CD14-positive monocyte (primary cell): Measurements from ENCODE around the gene TCF7. TPM values are rescaled to one million over a fixed set of nuclear protein-coding genes. Genes with fewer than 3 reads are reported as not detected.

Experiments
- DNase-seq, 3 donors: peaks; one replicate each; pipeline ENCODE4 v3.0.0-alpha.2; 2011 to 2022
- H2AFZ ChIP-seq: 2 replicates; pipeline ENCODE4 v1.6.0; 2012; ENCODE audit warnings: mild to moderate bottlenecking, low read depth, low read length, inconsistent platforms; ENCODE audit not compliant: insufficient read depth, poor library complexity, severe bottlenecking
- H3K27ac ChIP-seq, 2 donors: 1 replicate in 1 of 2; 2 replicates in 1 of 2; pipeline ENCODE4 v1.5.1; 2012 to 2013; ENCODE audit warnings: low read length in 2 of 2, control low read depth in 1 of 2, inconsistent platforms in 1 of 2, low read depth in 1 of 2, mild to moderate bottlenecking in 1 of 2
- H3K27me3 ChIP-seq, 2 donors: one replicate each; pipeline versions ENCODE4 v1.6.0 to v1.6.1; 2011 to 2013; ENCODE audit warnings: low read length in 2 of 2; ENCODE audit not compliant: control insufficient read depth in 2 of 2, insufficient read depth in 2 of 2
- H3K36me3 ChIP-seq, 2 donors: replicated peaks in 1 of 2; 1 replicate in 1 of 2; 2 replicates in 1 of 2; pipeline versions ENCODE4 v1.5.1 to v1.6.1; 2012 to 2013; ENCODE audit warnings: low read length in 2 of 2, control low read depth in 1 of 2, inconsistent platforms in 1 of 2, mild to moderate bottlenecking in 1 of 2; ENCODE audit not compliant: insufficient read depth in 2 of 2, control insufficient read depth in 1 of 2
- H3K4me1 ChIP-seq, 2 donors: 1 replicate in 1 of 2; 2 replicates in 1 of 2; pipeline versions ENCODE4 v1.5.1 to v1.6.1; 2012 to 2013; ENCODE audit warnings: low read length in 2 of 2, control low read depth in 1 of 2, inconsistent platforms in 1 of 2, mild to moderate bottlenecking in 1 of 2, moderate library complexity in 1 of 2; ENCODE audit not compliant: insufficient read depth in 2 of 2, control insufficient read depth in 1 of 2
- H3K4me2 ChIP-seq: replicated peaks from 2 replicates; pipeline ENCODE3; 2012; ENCODE audit warnings: low read length, moderate library complexity, mild to moderate bottlenecking; ENCODE audit not compliant: poor library complexity, severe bottlenecking; ENCODE audit errors: extremely low read depth
- H3K4me3 ChIP-seq, 3 experiments: fragments of 200-600 bp in 1 of 3; sonication (generic) in 1 of 3; replicated peaks in 1 of 3; 1 replicate in 2 of 3; 2 replicates in 1 of 3; pipeline ENCODE4 v1.5.1; 2011 to 2013; ENCODE audit warnings: low read length in 3 of 3, mild to moderate bottlenecking in 3 of 3, control low read depth in 2 of 3, low read depth in 2 of 3, inconsistent platforms in 1 of 3, moderate library complexity in 1 of 3
- H3K79me2 ChIP-seq: 2 replicates; pipeline ENCODE4 v1.6.0; 2012; ENCODE audit warnings: mild to moderate bottlenecking, control low read depth, inconsistent platforms, low read length, moderate library complexity; ENCODE audit not compliant: insufficient read depth
- H3K9ac ChIP-seq: 2 replicates; pipeline ENCODE4 v1.6.0; 2017; ENCODE audit warnings: low read length, mild to moderate bottlenecking; ENCODE audit not compliant: insufficient read depth, poor library complexity, severe bottlenecking
- H3K9me3 ChIP-seq, 2 donors: replicated peaks in 1 of 2; 1 replicate in 1 of 2; 2 replicates in 1 of 2; pipeline versions ENCODE4 v1.5.1 to v1.6.1; 2012 to 2013; ENCODE audit warnings: low read length in 2 of 2, control low read depth in 1 of 2; ENCODE audit not compliant: control insufficient read depth in 1 of 2, insufficient read depth in 1 of 2
- H4K20me1 ChIP-seq: 2 replicates; pipeline ENCODE4 v1.6.0; 2012; ENCODE audit warnings: mild to moderate bottlenecking, low read length, control low read depth, moderate library complexity; ENCODE audit not compliant: insufficient read depth
- H3K27ac Mint-ChIP-seq, 7 donors: one replicate each; pipeline ENCODE4 v1.8.0; 2020; ENCODE audit warnings: mild to moderate bottlenecking in 7 of 7, mixed read lengths in 7 of 7, moderate library complexity in 6 of 7, inconsistent platforms in 2 of 7
- H3K27me3 Mint-ChIP-seq, 3 donors: one replicate each; pipeline ENCODE4 v1.8.0; 2021 to 2022; ENCODE audit warnings: low read depth in 3 of 3, mild to moderate bottlenecking in 3 of 3, mixed read lengths in 3 of 3, moderate library complexity in 3 of 3, inconsistent platforms in 1 of 3
- H3K36me3 Mint-ChIP-seq, 2 donors: one replicate each; pipeline ENCODE4 v1.8.0; 2020; ENCODE audit warnings: mixed read lengths in 2 of 2, inconsistent platforms in 1 of 2, mild to moderate bottlenecking in 1 of 2
- H3K4me1 Mint-ChIP-seq: one replicate; pipeline ENCODE4 v1.8.0; 2020; ENCODE audit warnings: mild to moderate bottlenecking, mixed read lengths
- H3K4me3 Mint-ChIP-seq, 2 donors: one replicate each; pipeline ENCODE4 v1.8.0; 2020; ENCODE audit warnings: mild to moderate bottlenecking in 2 of 2, mixed read lengths in 2 of 2, moderate library complexity in 1 of 2
- H3K9me3 Mint-ChIP-seq, 7 donors: one replicate each; pipeline ENCODE4 v1.8.0; 2020 to 2022; ENCODE audit warnings: mixed read lengths in 7 of 7, mild to moderate bottlenecking in 6 of 7, moderate library complexity in 6 of 7, inconsistent platforms in 2 of 7
- CTCF ChIP-seq: fragments of 200-600 bp; IDR thresholded peaks from one replicate; pipeline ENCODE4 v1.8.0; 2022; ENCODE audit warnings: antibody characterized with exemption, mild to moderate bottlenecking
- WGBS: methylation state at CpG from one replicate; pipeline ENCODE4 v1.1.5; 2013; ENCODE audit warnings: missing lambda C conversion rate; ENCODE audit not compliant: insufficient coverage; 5-methylcytosine and 5-hydroxymethylcytosine counted together
- intact Hi-C, 2 donors: fragments of 100-400 bp; cut with micrococcal nuclease; formaldehyde crosslinking; loops; one replicate each; pipeline versions ENCODE4 v1.15.0 to v1.15.1; 2023
- polyA plus RNA-seq, 3 donors: library from polyadenylated mRNA; depleted of rRNA in 1 of 3; unstranded in 2 of 3; stranded (reverse) in 1 of 3; fragments of 300-500 nt in 2 of 3; fragments of >200 nt in 1 of 3; fragmentation: Illumina TruSeq in 2 of 3; gene quantifications; 1 replicate in 2 of 3; 2 replicates in 1 of 3; pipeline ENCODE4 v1.2.3, GENCODE V29; 2012 to 2021

TCF7 gene
- polyA plus RNA-seq, 3 donors = 0.15 to 0.84 (median 0.83) TPM

- no peak overlapping the region for H3K4me2 ChIP-seq
- H3K4me3 Mint-ChIP-seq = no peak overlapping the region
These were observed 21.6 kb upstream of the TCF7 start for GRCh38 chr5:134092875-134093274.

GRCh38 chr5:134093351-134093750 is 21.1 kb upstream of the TCF7 start:
- 100% methylated on average over 1 of the region's 5 CpGs for WGBS
- H4K20me1 ChIP-seq = no peaks in the 10 kb centered on the region
- H3K27ac ChIP-seq = no peak overlapping the region
- Mint-ChIP-seq H3K9me3 (no peaks in the 10 kb centered on the region), H3K4me3 (no peak overlapping the region), H3K27me3 (peaks cover 8 to 13% (median 9%) of the 10 kb centered on the region in 3 donors), H3K36me3 (no peaks in the 10 kb centered on the region), H3K4me1 (no peaks in the 10 kb centered on the region), H3K27ac (no peak overlapping the region)
- H3K79me2 ChIP-seq = no peaks in the 10 kb centered on the region
- H3K27me3 ChIP-seq = no peaks in the 10 kb centered on the region
- intact Hi-C loops = no loop called here
- no peaks in the 10 kb centered on the region for H3K9me3 ChIP-seq
- H3K36me3 ChIP-seq = no peaks in the 10 kb centered on the region
- DNase-seq = no peak
- no peaks in the 10 kb centered on the region for H3K4me1 ChIP-seq
- no peak for TF ChIP-seq CTCF
- no peak overlapping the region for H3K4me3 ChIP-seq
- no peak overlapping the region for H2AFZ ChIP-seq
- H3K4me2 ChIP-seq = no peak overlapping the region
- no peak overlapping the region for H3K9ac ChIP-seq

More at GRCh38 chr5:134092875-134093274, 21.6 kb upstream of the TCF7 start:
- Histone ChIP-seq H3K9ac (no peak overlapping the region), H2AFZ (no peak overlapping the region), H3K27me3 (no peaks in the 10 kb centered on the region), H3K4me3 (no peak overlapping the region), H3K4me1 (no peaks in the 10 kb centered on the region), H3K79me2 (no peaks in the 10 kb centered on the region), H3K36me3 (no peaks in the 10 kb centered on the region), H3K27ac (no peak overlapping the region), H4K20me1 (no peaks in the 10 kb centered on the region), H3K9me3 (no peaks in the 10 kb centered on the region)
- intact Hi-C loops = no loop called here
- H3K4me1 Mint-ChIP-seq = no peaks in the 10 kb centered on the region
- DNase-seq = no peak
- H3K27me3 Mint-ChIP-seq = peaks cover 6 to 13% (median 8%) of the 10 kb centered on the region in 3 donors
- no peaks in the 10 kb centered on the region for H3K36me3 Mint-ChIP-seq
- no peak overlapping the region for H3K27ac Mint-ChIP-seq
- TF ChIP-seq CTCF = no peak
- no CpG with 5 or more reads among the region's 1 CpG for WGBS
- H3K9me3 Mint-ChIP-seq = no peaks in the 10 kb centered on the region
